ENCODE results near the gene TMEM72. TPM values are rescaled to one million over a fixed set of nuclear protein-coding genes. Genes with fewer than 3 reads are reported as not detected.

TMEM72 gene
- total RNA-seq, 1 donor from 2014 or later = not detected

- no peak for DNase-seq (ENCODE audit: low read depth, low spot score)
These were observed 21.3 kb upstream of the TMEM72 start for GRCh38 chr10:44889834-44890233.

- DNase-seq (ENCODE audit: low read depth, low spot score) = no peak
These were observed 20.2 kb upstream of the TMEM72 start for GRCh38 chr10:44890696-44891563.

GRCh38 chr10:44891721-44892120 is 19.4 kb upstream of the TMEM72 start:
- DNase-seq (ENCODE audit: low read depth, low spot score) = no peak

GRCh38 chr10:44893604-44894468 is 17.3 kb upstream of the TMEM72 start:
- no peak for DNase-seq (ENCODE audit: low read depth, low spot score)

- DNase-seq (ENCODE audit: low read depth, low spot score) = no peak
These were observed 16.4 kb upstream of the TMEM72 start for GRCh38 chr10:44894691-44895090.

- DNase-seq (ENCODE audit: low read depth, low spot score) = no peak
These were observed 15.9 kb upstream of the TMEM72 start for GRCh38 chr10:44895280-44895679.

- no peak for DNase-seq (ENCODE audit: low read depth, low spot score)
These were observed 14.1 kb upstream of the TMEM72 start for GRCh38 chr10:44897049-44897448.

- DNase-seq (ENCODE audit: low read depth, low spot score) = no peak
These were observed 12.5 kb upstream of the TMEM72 start for GRCh38 chr10:44898665-44899064.

- no peak for DNase-seq (ENCODE audit: low read depth, low spot score)
These were observed 11.6 kb upstream of the TMEM72 start for GRCh38 chr10:44899450-44900080.

- no peak for DNase-seq (ENCODE audit: low read depth, low spot score)
These were observed 8.1 kb upstream of the TMEM72 start for GRCh38 chr10:44902941-44903545.

GRCh38 chr10:44906486-44906885 is 4.7 kb upstream of the TMEM72 start:
- no peak for DNase-seq (ENCODE audit: low read depth, low spot score)

GRCh38 chr10:44907556-44907955 is 3.6 kb upstream of the TMEM72 start:
- no peak for DNase-seq (ENCODE audit: low read depth, low spot score)

- no peak for DNase-seq (ENCODE audit: low read depth, low spot score)
These were observed 2.9 kb upstream of the TMEM72 start for GRCh38 chr10:44908066-44908749.

GRCh38 chr10:44908936-44909630 is 2.1 kb upstream of the TMEM72 start:
- no peak for DNase-seq (ENCODE audit: low read depth, low spot score)

- no peak for DNase-seq (ENCODE audit: low read depth, low spot score)
These were observed 1.2 kb upstream of the TMEM72 start for GRCh38 chr10:44909910-44910309.

GRCh38 chr10:44910602-44911001 is 535 bp upstream of the TMEM72 start:
- no peak for DNase-seq (ENCODE audit: low read depth, low spot score)

- DNase-seq (ENCODE audit: low read depth, low spot score) = no peak
These were observed 814 bp downstream of the TMEM72 start for GRCh38 chr10:44911951-44912350.

- DNase-seq (ENCODE audit: low read depth, low spot score) = no peak
These were observed 2.4 kb downstream of the TMEM72 start for GRCh38 chr10:44913350-44914081.

GRCh38 chr10:44914891-44915290 is 3.8 kb downstream of the TMEM72 start:
- no peak for DNase-seq (ENCODE audit: low read depth, low spot score)

GRCh38 chr10:44916429-44916828 is 5.3 kb downstream of the TMEM72 start:
- DNase-seq (ENCODE audit: low read depth, low spot score) = no peak

Measured in pulmonary artery endothelial cell (primary cell).